ENCODE measurements around the gene IDI1. TPM values are rescaled to one million over a fixed set of nuclear protein-coding genes. Genes with fewer than 3 reads are reported as not detected.

The IDI1 gene
- total RNA-seq, 1 experiment from 2014 or later = 44.7 TPM

GRCh38 chr10:1037098-1037497, 11.8 kb downstream of the IDI1 start:
- Histone ChIP-seq H2BK5ac (ENCODE audit: insufficient read length, low read length) (no peak overlapping the region), H3K4ac (ENCODE audit: low read depth, low read length) (no peak overlapping the region), H3K18ac (ENCODE audit: insufficient read length, low read depth, low read length) (no peak overlapping the region), H3K79me1 (ENCODE audit: insufficient read depth, low read depth, low read length, poor library complexity, severe bottlenecking) (no peaks in the 10 kb centered on the region), H3K27me3 (ENCODE audit: insufficient read depth, low read length) (no peaks in the 10 kb centered on the region), H2AK5ac (ENCODE audit: insufficient read length, low read length) (no peak overlapping the region), H2BK15ac (ENCODE audit: low read depth, low read length) (no peak overlapping the region), H3K27ac (ENCODE audit: insufficient read length, low read depth, low read length) (no peak overlapping the region), H3K9ac (ENCODE audit: extremely low read depth, insufficient read length, low read length) (no peak overlapping the region), H3K23me2 (ENCODE audit: insufficient read length, low read depth, low read length, poor library complexity, severe bottlenecking) (no peaks in the 10 kb centered on the region), H2BK20ac (ENCODE audit: low read depth, low read length, poor library complexity, severe bottlenecking) (no peak overlapping the region), H2BK120ac (ENCODE audit: low read depth, low read length, poor library complexity, severe bottlenecking) (no peak overlapping the region), H3K9me3 (ENCODE audit: control insufficient read depth, low read depth, low read length) (no peaks in the 10 kb centered on the region), H3K23ac (ENCODE audit: insufficient read length, low read depth, low read length) (no peak overlapping the region), H3K56ac (ENCODE audit: insufficient read length, low read depth, low read length) (no peak overlapping the region), H4K8ac (replicated peaks; ENCODE audit: insufficient read length, low read depth, low read length) (no peak overlapping the region), H2BK12ac (ENCODE audit: insufficient read length, low read depth, low read length) (no peak overlapping the region), H3K4me2 (ENCODE audit: insufficient read depth, insufficient read length, low read length) (no peak overlapping the region), H4K5ac (ENCODE audit: insufficient read length, low read depth, low read length) (no peak overlapping the region), H3T11ph (ENCODE audit: low read length) (no peak overlapping the region), H3K14ac (ENCODE audit: insufficient read depth, low read length) (no peak overlapping the region), H2AFZ (ENCODE audit: low read length) (no peak overlapping the region), H4K91ac (ENCODE audit: insufficient read length, low read depth, low read length) (no peak overlapping the region), H3K4me1 (ENCODE audit: insufficient read depth, low read length) (no peaks in the 10 kb centered on the region; the same call in 1 of the 2 replicates), H3K79me2 (ENCODE audit: insufficient read depth, low read length) (no peaks in the 10 kb centered on the region), H4K20me1 (ENCODE audit: control insufficient read depth, insufficient read depth, insufficient read length) (no peaks in the 10 kb centered on the region)
- TF ChIP-seq CTCF (conservative IDR thresholded peaks at IDR 0.05) = no peak
- H3K27me3 Mint-ChIP-seq (ENCODE audit: low read depth) = no peaks in the 10 kb centered on the region
- no peak for DNase-seq
- peak overlapping the region in 1 of 3 experiments; percentile 88; a peak in 3 of 7 replicates for H3K27ac Mint-ChIP-seq
- no peak overlapping the region for H3K4me3 Mint-ChIP-seq
- H3K36me3 Mint-ChIP-seq (ENCODE audit: insufficient read depth in 1 of 3, low read depth in 3 of 3) = peaks cover 7 to 22% (median 20%) of the 10 kb centered on the region in 3 experiments; a peak in 6 of 7 replicates
- H3K9me3 Mint-ChIP-seq = no peaks in the 10 kb centered on the region
- H3K4me1 Mint-ChIP-seq = peaks cover 15 to 25% of the 10 kb centered on the region in 2 experiments
- WGBS (ENCODE audit: extremely low coverage, insufficient read length, low lambda C conversion rate) = no CpG with 5 or more reads among the region's 11 CpGs

Measured in H9 (cell line).